HCT116 (cell line): ENCODE results near the gene EGFL6. TPM values are rescaled to one million over a fixed set of nuclear protein-coding genes. Genes with fewer than 3 reads are reported as not detected.

Experiments used
- ATAC-seq: fragments of 200-7000 bp; cut with Tn5 transposase; 2 replicates; pipeline ENCODE4 v1.9.1; 2020; ENCODE audit warnings: mild to moderate bottlenecking, moderate library complexity
- BruUV-seq: library from RNA; stranded (reverse); fragments of 400-500 nt; replicated peaks from 2 replicates; lab custom pipeline; 2021; lab: Mats Ljungman, UMichigan
- CTCF ChIA-PET: fragments of 300-600 bp; sonication (Branson Sonifier 250); formaldehyde crosslinking; loops from one replicate; lab custom pipeline; 2021; ENCODE audit warnings: antibody characterized with exemption; lab: Charles Lee
- POLR2A ChIA-PET: fragments of 300-600, 350-600 bp; sonication (Branson Sonifier 250); formaldehyde crosslinking; loops from one replicate; lab custom pipeline; 2021; ENCODE audit warnings: antibody characterized with exemption; lab: Charles Lee
- RAD21 ChIA-PET, 2 experiments: fragments of 300-600 bp; sonication (Branson Sonifier 250); formaldehyde crosslinking; loops; one replicate each; lab custom pipeline; 2023; ENCODE audit warnings: low total read pairs in 2 of 2; ENCODE audit not compliant: uncharacterized antibody in 2 of 2, unreplicated experiment in 2 of 2, low non-redundant PET in 1 of 2; lab: Charles Lee
- DNase-seq: peaks from one replicate; pipeline ENCODE4 v3.0.0-alpha.2; 2010; ENCODE audit warnings: low read depth, low spot score
- H2AFZ ChIP-seq: fragments of 200-600 bp; shearing (Covaris generic), sonication (generic); 2 replicates; pipeline ENCODE4 v1.6.1; 2017; ENCODE audit warnings: low read depth, mixed run types, mixed read lengths, antibody characterized with exemption, low read length; ENCODE audit not compliant: poor library complexity, severe bottlenecking
- H3K27ac ChIP-seq: 2 replicates; pipeline ENCODE4 v1.5.1; 2012; ENCODE audit warnings: low read depth, low read length
- H3K27me3 ChIP-seq: fragments of 200-600 bp; sonication (generic); 2 replicates; pipeline ENCODE4 v1.6.1; 2016; ENCODE audit warnings: mixed run types, low read length, mixed read lengths; ENCODE audit not compliant: insufficient read depth
- H3K36me3 ChIP-seq, 2 experiments: fragments of 200-500 bp in 1 of 2; fragments of 200-600 bp in 1 of 2; sonication (Bioruptor generic) in 1 of 2; sonication (generic) in 1 of 2; 2 replicates each; pipeline versions ENCODE4 v1.5.1 to v1.6.1; 2014 to 2016; ENCODE audit warnings: low read length in 2 of 2, inconsistent platforms in 1 of 2, mixed read lengths in 1 of 2, mixed run types in 1 of 2; ENCODE audit not compliant: insufficient read depth in 2 of 2, control insufficient read depth in 1 of 2
- H3K4me1 ChIP-seq, 2 experiments: fragments of 200-600 bp in 1 of 2; sonication (generic) in 1 of 2; 2 replicates each; pipeline versions ENCODE4 v1.5.1 to v1.6.1; 2012 to 2017; ENCODE audit warnings: low read length in 2 of 2, inconsistent platforms in 1 of 2, mild to moderate bottlenecking in 1 of 2, mixed read lengths in 1 of 2, mixed run types in 1 of 2, moderate library complexity in 1 of 2; ENCODE audit not compliant: insufficient read depth in 2 of 2, control insufficient read depth in 1 of 2
- H3K4me2 ChIP-seq: fragments of 200-600 bp; sonication (generic); 2 replicates; pipeline ENCODE4 v1.6.1; 2017; ENCODE audit warnings: mixed run types, low read length, mixed read lengths
- H3K4me3 ChIP-seq, 2 experiments: fragments of 200-600 bp in 1 of 2; sonication (generic) in 1 of 2; replicated peaks in 1 of 2; 2 replicates each; pipeline ENCODE4 v1.5.1; 2011 to 2016; ENCODE audit warnings: low read length in 2 of 2, control low read depth in 1 of 2, low read depth in 1 of 2, mild to moderate bottlenecking in 1 of 2, mixed read lengths in 1 of 2, mixed run types in 1 of 2
- H3K79me2 ChIP-seq: fragments of 200-600 bp; sonication (generic); 2 replicates; pipeline ENCODE4 v1.6.1; 2017; ENCODE audit warnings: mild to moderate bottlenecking, mixed run types, low read length, moderate library complexity, mixed read lengths; ENCODE audit not compliant: insufficient read depth
- H3K9ac ChIP-seq: fragments of 200-600 bp; sonication (generic); 2 replicates; pipeline ENCODE4 v1.6.1; 2016; ENCODE audit warnings: low read length, mixed read lengths
- H3K9me2 ChIP-seq: fragments of 200-600 bp; sonication (generic), shearing (Covaris generic); 2 replicates; pipeline ENCODE4 v1.6.1; 2017; ENCODE audit warnings: mixed run types, mild to moderate bottlenecking, moderate library complexity; ENCODE audit not compliant: insufficient read depth
- H3K9me3 ChIP-seq, 2 experiments: fragments of 200-500 bp in 1 of 2; fragments of 200-600 bp in 1 of 2; sonication (Bioruptor generic) in 1 of 2; sonication (generic) in 1 of 2; 2 replicates each; pipeline ENCODE4 v1.6.1; 2014 to 2017; ENCODE audit warnings: low read length in 2 of 2, mixed read lengths in 2 of 2, inconsistent platforms in 1 of 2, low read depth in 1 of 2, mild to moderate bottlenecking in 1 of 2, mixed run types in 1 of 2, moderate library complexity in 1 of 2; ENCODE audit not compliant: control insufficient read depth in 1 of 2, insufficient read depth in 1 of 2
- H4K20me1 ChIP-seq: fragments of 200-600 bp; sonication (generic), shearing (Covaris generic); 2 replicates; pipeline ENCODE4 v1.6.1; 2017; ENCODE audit warnings: mixed run types, mild to moderate bottlenecking, moderate library complexity; ENCODE audit not compliant: insufficient read depth
- CBX3 ChIP-seq: IDR thresholded peaks from 2 replicates; pipeline ENCODE4 v1.6.1; 2012; ENCODE audit warnings: low read depth
- CEBPB ChIP-seq: IDR thresholded peaks from 2 replicates; pipeline ENCODE4 v1.6.1; 2012; ENCODE audit warnings: low read depth
- ELF1 ChIP-seq: IDR thresholded peaks from 2 replicates; pipeline ENCODE4 v1.6.1; 2012; ENCODE audit warnings: low read depth, borderline replicate concordance
- POLR2AphosphoS5 ChIP-seq: IDR thresholded peaks from 2 replicates; pipeline ENCODE4 v1.6.1; 2011; ENCODE audit warnings: mild to moderate bottlenecking, low read depth, low read length, moderate library complexity
- SIN3A ChIP-seq: IDR thresholded peaks from 2 replicates; pipeline ENCODE4 v1.6.1; 2012; ENCODE audit warnings: low read depth
- SP1 ChIP-seq: IDR thresholded peaks from 2 replicates; pipeline ENCODE4 v1.6.1; 2012; ENCODE audit warnings: low read depth
- TCF7L2 ChIP-seq: IDR thresholded peaks from 2 replicates; pipeline ENCODE4 v1.7.0; 2011; ENCODE audit warnings: borderline replicate concordance, inconsistent platforms; ENCODE audit not compliant: insufficient read depth, insufficient read length; ENCODE audit errors: extremely low read depth
- YY1 ChIP-seq: IDR thresholded peaks from 2 replicates; pipeline ENCODE4 v1.6.1; 2011; ENCODE audit warnings: low read length, low read depth, moderate library complexity, mild to moderate bottlenecking; ENCODE audit not compliant: insufficient replicate concordance; ENCODE audit errors: extremely low read depth
- ZFX ChIP-seq: fragments of 450-650 bp; IDR thresholded peaks from 2 replicates; pipeline ENCODE4 v1.6.1; 2017
- intact Hi-C: fragments of 100-400 bp; cut with micrococcal nuclease; formaldehyde crosslinking; loops from 2 replicates; pipeline ENCODE4 v1.10.0; 2022
- total RNA-seq: library from RNA; stranded (reverse); gene quantifications from one replicate; pipeline ENCODE4 v1.2.1, GENCODE V29; 2021; ENCODE audit not compliant: unreplicated experiment
- TF ChIP-seq, protein P1 (sequence below): IDR thresholded peaks from 2 replicates; pipeline ENCODE4 v1.6.1; 2012
- TF ChIP-seq, protein P2 (sequence below): IDR thresholded peaks from 2 replicates; pipeline ENCODE4 v1.6.1; 2012

EGFL6 gene
- total RNA-seq, 1 experiment from 2014 or later: not detected

DNA sequence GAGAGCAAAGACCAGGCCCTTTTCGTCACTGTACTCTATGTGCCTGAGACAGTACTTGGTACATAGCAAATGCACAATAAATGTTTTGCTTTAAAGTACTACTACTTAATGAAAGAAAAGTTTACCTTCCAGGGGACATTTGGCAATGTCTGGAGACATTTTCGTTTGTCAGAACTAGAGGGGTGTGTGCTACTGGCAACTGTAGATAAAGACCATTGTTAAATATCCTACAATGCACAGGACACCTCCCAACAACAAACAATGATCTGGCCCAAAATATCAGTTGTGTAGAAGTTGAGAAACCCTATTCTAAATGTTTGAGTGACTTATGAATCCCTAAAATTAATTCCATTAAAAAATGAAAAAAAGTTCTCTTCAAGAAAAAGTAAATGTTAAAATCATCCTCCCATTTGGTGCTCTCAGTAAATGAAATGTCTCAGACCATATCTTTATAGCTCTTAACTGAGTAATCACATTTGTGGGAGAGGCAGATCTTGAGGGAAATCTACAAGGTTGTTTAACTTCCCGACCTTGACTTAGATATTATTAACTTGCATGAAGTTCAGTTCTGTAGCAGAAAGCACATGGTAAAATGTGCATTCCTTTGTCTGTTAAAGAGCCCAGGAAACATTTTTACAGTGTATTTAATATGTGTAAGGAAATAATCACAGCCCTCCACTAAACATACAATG is 18.5 kb downstream of the EGFL6 start:
- TF ChIP-seq SIN3A: no peak
- TF ChIP-seq CBX3: no peak
- TF ChIP-seq, protein P1, sequence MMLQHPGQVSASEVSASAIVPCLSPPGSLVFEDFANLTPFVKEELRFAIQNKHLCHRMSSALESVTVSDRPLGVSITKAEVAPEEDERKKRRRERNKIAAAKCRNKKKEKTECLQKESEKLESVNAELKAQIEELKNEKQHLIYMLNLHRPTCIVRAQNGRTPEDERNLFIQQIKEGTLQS: no peak
- no peak for TF ChIP-seq ZFX
- no peak for TF ChIP-seq YY1
- TF ChIP-seq, protein P2, sequence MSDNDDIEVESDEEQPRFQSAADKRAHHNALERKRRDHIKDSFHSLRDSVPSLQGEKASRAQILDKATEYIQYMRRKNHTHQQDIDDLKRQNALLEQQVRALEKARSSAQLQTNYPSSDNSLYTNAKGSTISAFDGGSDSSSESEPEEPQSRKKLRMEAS: no peak
- no peak for TF ChIP-seq POLR2AphosphoS5
- POLR2A ChIA-PET: no interaction called here
- H3K4me1 ChIP-seq: no peaks in the 10 kb centered on the region
- no peak for ATAC-seq
- BruUV-seq: no TSS peak
- no peaks in the 10 kb centered on the region for H3K9me2 ChIP-seq
- CTCF ChIA-PET: no interaction called here
- RAD21 ChIA-PET: no interaction called here
- no peaks in the 10 kb centered on the region for H3K9me3 ChIP-seq
- H3K4me2 ChIP-seq: no peak overlapping the region
- H3K27me3 ChIP-seq: no peaks in the 10 kb centered on the region
- intact Hi-C loops: no loop called here
- no peak overlapping the region for H2AFZ ChIP-seq
- DNase-seq: no peak
- no peaks in the 10 kb centered on the region for H3K79me2 ChIP-seq
- H3K9ac ChIP-seq: no peak overlapping the region
- no peaks in the 10 kb centered on the region for H3K36me3 ChIP-seq
- no peaks in the 10 kb centered on the region for H4K20me1 ChIP-seq
- H3K27ac ChIP-seq: no peak overlapping the region
- no peak overlapping the region for H3K4me3 ChIP-seq

DNA sequence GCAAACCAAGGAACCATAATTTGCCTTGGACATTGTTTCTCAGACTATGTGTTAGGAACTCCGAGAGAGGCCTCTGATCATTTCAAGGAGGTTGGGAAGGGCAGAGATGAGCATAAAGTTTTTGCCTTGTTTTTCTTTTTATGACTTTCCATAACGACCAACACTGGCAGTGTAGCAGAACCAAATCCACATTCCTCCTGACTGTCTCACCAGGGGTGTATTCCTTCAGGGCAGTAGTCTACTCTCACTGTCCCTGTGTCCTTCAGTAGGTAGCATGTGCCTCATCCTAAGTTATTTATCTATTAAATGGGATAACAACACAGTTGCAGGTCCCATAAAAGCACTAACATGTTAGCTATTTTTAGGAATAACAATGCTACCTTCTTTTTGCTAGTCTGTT is 20.8 kb downstream of the EGFL6 start:
- ATAC-seq: no peak
- no peaks in the 10 kb centered on the region for H4K20me1 ChIP-seq
- no TSS peak for BruUV-seq
- no peaks in the 10 kb centered on the region for H3K36me3 ChIP-seq
- H3K4me1 ChIP-seq: no peaks in the 10 kb centered on the region
- H3K79me2 ChIP-seq: no peaks in the 10 kb centered on the region
- H3K4me2 ChIP-seq: no peak overlapping the region
- H3K27me3 ChIP-seq: no peaks in the 10 kb centered on the region
- H3K9me3 ChIP-seq: no peaks in the 10 kb centered on the region
- no peak overlapping the region for H2AFZ ChIP-seq
- no peak overlapping the region for H3K27ac ChIP-seq
- POLR2A ChIA-PET: no interaction called here
- no peak overlapping the region for H3K4me3 ChIP-seq
- intact Hi-C loops: no loop called here
- no peaks in the 10 kb centered on the region for H3K9me2 ChIP-seq
- no peak for TF ChIP-seq SIN3A
- no peak for TF ChIP-seq POLR2AphosphoS5
- TF ChIP-seq ELF1: no peak
- no peak for TF ChIP-seq ZFX
- no peak for TF ChIP-seq TCF7L2
- no peak for TF ChIP-seq CEBPB
- no peak for TF ChIP-seq SP1
- CTCF ChIA-PET: no interaction called here
- RAD21 ChIA-PET: no interaction called here
- H3K9ac ChIP-seq: no peak overlapping the region
- DNase-seq: no peak
